Measurements from ENCODE around the gene AKAP7. TPM values are rescaled to one million over a fixed set of nuclear protein-coding genes. Genes with fewer than 3 reads are reported as not detected.

The AKAP7 gene
- polyA plus RNA-seq, 1 of the 3 experiments (the other 2 are of a cell fraction), result 0.58 TPM

DNA sequence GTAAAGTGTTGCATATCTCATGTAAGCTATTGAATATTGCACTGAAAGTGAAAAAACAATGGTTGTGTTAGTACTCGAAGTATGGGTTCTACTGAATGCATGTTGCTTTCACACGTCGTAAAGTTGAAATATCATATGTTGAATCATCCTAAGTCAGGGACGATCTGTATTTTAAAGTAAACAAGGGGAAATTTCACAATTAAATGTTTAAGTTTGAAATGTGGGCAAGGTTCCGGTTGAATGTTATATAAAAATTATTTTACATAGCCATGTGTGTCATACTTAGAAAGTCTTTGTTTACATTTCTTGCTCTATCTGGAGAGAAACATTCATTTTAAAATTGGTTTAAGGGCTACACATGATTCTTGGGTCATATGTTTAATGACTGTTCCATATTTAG lies 76.8 kb downstream of the AKAP7 start:
- no peak overlapping the region for H3K4me3 ChIP-seq (ENCODE audit: low read depth in 2 of 2, low read length in 1 of 2)
- H3K79me2 ChIP-seq (ENCODE audit: insufficient read depth), result no peaks in the 10 kb centered on the region
- peaks cover 0 to 2% of the 10 kb centered on the region in 2 experiments; a peak in 2 of 4 replicates for H3K4me1 ChIP-seq (ENCODE audit: control insufficient read depth in 1 of 2, insufficient read depth in 2 of 2, low read depth in 1 of 2, low read length in 1 of 2)
- H3K27ac ChIP-seq (ENCODE audit: low read depth in 2 of 2, low read length in 1 of 2), result no peak overlapping the region
- H3K9ac ChIP-seq, result no peak overlapping the region
- H3K9me3 ChIP-seq, result no peaks in the 10 kb centered on the region
- ChIA-PET POLR2A (no interaction called here), CTCF (no interaction called here)
- no peaks in the 10 kb centered on the region for H3K9me2 ChIP-seq
- H3K27me3 ChIP-seq (ENCODE audit: insufficient read depth), result no peaks in the 10 kb centered on the region
- 63% methylated on average over 5 of the region's 5 CpGs for WGBS (ENCODE audit: low lambda C conversion rate)
- DNase-seq, result no peak
- H4K20me1 ChIP-seq (ENCODE audit: insufficient read depth), result no peaks in the 10 kb centered on the region
- no peaks in the 10 kb centered on the region for H3K36me3 ChIP-seq (replicated peaks in 1 of 2; ENCODE audit: control insufficient read depth in 1 of 2, insufficient read depth in 2 of 2, low read length in 1 of 2)
- H3K4me2 ChIP-seq, result no peak overlapping the region
- H2AFZ ChIP-seq (ENCODE audit: low read depth), result no peak overlapping the region
- H3F3A ChIP-seq (replicated peaks; ENCODE audit: insufficient read depth), result no peaks in the 10 kb centered on the region
- TF ChIP-seq, protein P1, sequence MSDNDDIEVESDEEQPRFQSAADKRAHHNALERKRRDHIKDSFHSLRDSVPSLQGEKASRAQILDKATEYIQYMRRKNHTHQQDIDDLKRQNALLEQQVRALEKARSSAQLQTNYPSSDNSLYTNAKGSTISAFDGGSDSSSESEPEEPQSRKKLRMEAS (IDR thresholded peaks at IDR 0.05; ENCODE audit: low read depth), result no peak

DNA sequence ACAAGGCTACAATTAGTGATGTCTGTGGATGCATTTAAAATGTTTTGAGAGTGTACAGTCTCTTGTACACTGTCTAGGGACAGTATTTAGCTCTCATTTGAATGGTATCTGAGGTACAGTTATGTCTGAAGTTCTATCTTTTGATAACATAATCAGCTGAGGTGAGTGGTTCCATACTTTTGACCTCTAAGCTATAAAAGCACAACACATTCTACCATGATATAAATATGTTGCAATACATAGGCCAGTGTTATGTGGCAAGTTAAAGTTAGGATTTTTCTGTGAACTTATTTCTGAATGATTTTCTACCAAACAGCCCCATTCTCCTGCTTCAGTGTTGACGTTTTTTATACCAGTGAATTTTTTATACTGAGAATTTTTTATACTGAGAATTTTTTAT lies 77.6 kb downstream of the AKAP7 start:
- H3K9ac ChIP-seq, result no peak overlapping the region
- WGBS (ENCODE audit: low lambda C conversion rate), result 41% methylated on average over 1 of the region's 1 CpG
- H2AFZ ChIP-seq (ENCODE audit: low read depth), result no peak overlapping the region
- no peak overlapping the region for H3K4me2 ChIP-seq
- no peaks in the 10 kb centered on the region for H3K9me2 ChIP-seq
- H3K4me3 ChIP-seq (ENCODE audit: low read depth in 2 of 2, low read length in 1 of 2), result no peak overlapping the region
- no peaks in the 10 kb centered on the region for H4K20me1 ChIP-seq (ENCODE audit: insufficient read depth)
- POLR2A ChIA-PET, result no interaction called here
- H3K27ac ChIP-seq (ENCODE audit: low read depth in 2 of 2, low read length in 1 of 2), result no peak overlapping the region
- H3K36me3 ChIP-seq (replicated peaks in 1 of 2; ENCODE audit: control insufficient read depth in 1 of 2, insufficient read depth in 2 of 2, low read length in 1 of 2), result no peaks in the 10 kb centered on the region
- H3K27me3 ChIP-seq (ENCODE audit: insufficient read depth), result no peaks in the 10 kb centered on the region
- DNase-seq, result no peak
- peaks cover 2 to 4% of the 10 kb centered on the region in 2 experiments; a peak in 2 of 4 replicates for H3K4me1 ChIP-seq (ENCODE audit: control insufficient read depth in 1 of 2, insufficient read depth in 2 of 2, low read depth in 1 of 2, low read length in 1 of 2)
- no peaks in the 10 kb centered on the region for H3K9me3 ChIP-seq
- no peaks in the 10 kb centered on the region for H3F3A ChIP-seq (replicated peaks; ENCODE audit: insufficient read depth)
- TF ChIP-seq EP300 (IDR thresholded peaks at IDR 0.05; ENCODE audit: borderline replicate concordance in 1 of 2, low read depth in 1 of 2, low read length in 1 of 2) (no peak), MEF2A (IDR thresholded peaks at IDR 0.05; ENCODE audit: borderline replicate concordance, low read depth) (no peak), EZH2phosphoT487 (IDR thresholded peaks at IDR 0.05; ENCODE audit: borderline replicate concordance, low read depth) (no peak), RXRA (IDR thresholded peaks at IDR 0.05; ENCODE audit: borderline replicate concordance, low read depth) (no peak)
- TF ChIP-seq, protein P1 (IDR thresholded peaks at IDR 0.05; ENCODE audit: low read depth), result no peak
- CTCF ChIA-PET, result no interaction called here
- H3K79me2 ChIP-seq (ENCODE audit: insufficient read depth), result no peaks in the 10 kb centered on the region

DNA sequence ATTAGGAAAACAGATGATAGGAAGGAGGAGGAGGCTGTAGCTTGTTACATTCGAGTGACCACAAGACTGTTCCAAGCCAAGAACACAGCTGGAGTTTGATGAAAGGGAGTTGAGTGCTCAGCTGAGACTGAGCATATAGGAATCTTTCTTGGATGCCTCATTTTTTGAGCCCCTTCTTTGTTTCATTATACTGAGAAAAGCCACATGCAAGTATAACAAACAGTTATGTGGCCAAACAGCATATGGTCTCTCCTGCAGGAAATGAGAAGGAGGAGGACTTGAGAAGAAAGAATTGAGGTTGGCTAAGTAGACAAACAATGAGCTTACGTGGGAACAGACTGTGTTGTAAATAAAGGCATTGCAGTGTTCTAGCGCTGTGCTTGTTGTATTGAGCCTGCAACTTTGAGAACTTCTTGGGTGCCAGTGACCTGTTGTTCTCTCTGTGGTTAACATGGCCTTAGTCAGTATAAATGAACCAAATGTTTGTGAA lies 78.3 kb downstream of the AKAP7 start:
- Histone ChIP-seq H3K4me3 (ENCODE audit: low read depth in 2 of 2, low read length in 1 of 2) (no peak overlapping the region), H3K9ac (no peak overlapping the region), H3K36me3 (replicated peaks in 1 of 2; ENCODE audit: control insufficient read depth in 1 of 2, insufficient read depth in 2 of 2, low read length in 1 of 2) (no peaks in the 10 kb centered on the region), H3F3A (replicated peaks; ENCODE audit: insufficient read depth) (no peaks in the 10 kb centered on the region), H3K4me2 (no peak overlapping the region), H4K20me1 (ENCODE audit: insufficient read depth) (no peaks in the 10 kb centered on the region), H3K9me3 (no peaks in the 10 kb centered on the region), H2AFZ (ENCODE audit: low read depth) (no peak overlapping the region), H3K4me1 (ENCODE audit: control insufficient read depth in 1 of 2, insufficient read depth in 2 of 2, low read depth in 1 of 2, low read length in 1 of 2) (peaks cover 2 to 4% of the 10 kb centered on the region in 2 experiments; a peak in 2 of 4 replicates), H3K27me3 (ENCODE audit: insufficient read depth) (no peaks in the 10 kb centered on the region), H3K27ac (ENCODE audit: low read depth in 2 of 2, low read length in 1 of 2) (no peak overlapping the region), H3K79me2 (ENCODE audit: insufficient read depth) (no peaks in the 10 kb centered on the region), H3K9me2 (no peaks in the 10 kb centered on the region)
- POLR2A ChIA-PET, result no interaction called here
- whole genome bisulfite sequencing (ENCODE audit: low lambda C conversion rate), result 36% methylated on average over 3 of the region's 3 CpGs
- CTCF ChIA-PET, result no interaction called here
- no peak for DNase-seq
- no peak for TF ChIP-seq GATA2 (CRISPR knock-in tag; IDR thresholded peaks at IDR 0.05)
- TF ChIP-seq SIN3A (IDR thresholded peaks at IDR 0.05; ENCODE audit: borderline replicate concordance, low read depth, low read length), result no peak
- TF ChIP-seq, protein P2, sequence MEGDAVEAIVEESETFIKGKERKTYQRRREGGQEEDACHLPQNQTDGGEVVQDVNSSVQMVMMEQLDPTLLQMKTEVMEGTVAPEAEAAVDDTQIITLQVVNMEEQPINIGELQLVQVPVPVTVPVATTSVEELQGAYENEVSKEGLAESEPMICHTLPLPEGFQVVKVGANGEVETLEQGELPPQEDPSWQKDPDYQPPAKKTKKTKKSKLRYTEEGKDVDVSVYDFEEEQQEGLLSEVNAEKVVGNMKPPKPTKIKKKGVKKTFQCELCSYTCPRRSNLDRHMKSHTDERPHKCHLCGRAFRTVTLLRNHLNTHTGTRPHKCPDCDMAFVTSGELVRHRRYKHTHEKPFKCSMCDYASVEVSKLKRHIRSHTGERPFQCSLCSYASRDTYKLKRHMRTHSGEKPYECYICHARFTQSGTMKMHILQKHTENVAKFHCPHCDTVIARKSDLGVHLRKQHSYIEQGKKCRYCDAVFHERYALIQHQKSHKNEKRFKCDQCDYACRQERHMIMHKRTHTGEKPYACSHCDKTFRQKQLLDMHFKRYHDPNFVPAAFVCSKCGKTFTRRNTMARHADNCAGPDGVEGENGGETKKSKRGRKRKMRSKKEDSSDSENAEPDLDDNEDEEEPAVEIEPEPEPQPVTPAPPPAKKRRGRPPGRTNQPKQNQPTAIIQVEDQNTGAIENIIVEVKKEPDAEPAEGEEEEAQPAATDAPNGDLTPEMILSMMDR (IDR thresholded peaks at IDR 0.05), result no peak
- no peak for TF ChIP-seq TAF1 (IDR thresholded peaks at IDR 0.05; ENCODE audit: borderline replicate concordance, low read depth, low read length)
- no peak for TF ChIP-seq RFX5 (IDR thresholded peaks at IDR 0.05; ENCODE audit: low read length)
- no peak for TF ChIP-seq MXI1 (IDR thresholded peaks at IDR 0.05; ENCODE audit: low read depth, low read length)
- TF ChIP-seq, protein P1 (IDR thresholded peaks at IDR 0.05; ENCODE audit: low read depth), result no peak
- TF ChIP-seq, protein P3, sequence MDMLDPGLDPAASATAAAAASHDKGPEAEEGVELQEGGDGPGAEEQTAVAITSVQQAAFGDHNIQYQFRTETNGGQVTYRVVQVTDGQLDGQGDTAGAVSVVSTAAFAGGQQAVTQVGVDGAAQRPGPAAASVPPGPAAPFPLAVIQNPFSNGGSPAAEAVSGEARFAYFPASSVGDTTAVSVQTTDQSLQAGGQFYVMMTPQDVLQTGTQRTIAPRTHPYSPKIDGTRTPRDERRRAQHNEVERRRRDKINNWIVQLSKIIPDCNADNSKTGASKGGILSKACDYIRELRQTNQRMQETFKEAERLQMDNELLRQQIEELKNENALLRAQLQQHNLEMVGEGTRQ (IDR thresholded peaks at IDR 0.05; ENCODE audit: borderline replicate concordance, low read depth, low read length), result no peak
- TF ChIP-seq RAD21 (IDR thresholded peaks at IDR 0.05; ENCODE audit: low read length), result no peak
- TF ChIP-seq, protein P4, sequence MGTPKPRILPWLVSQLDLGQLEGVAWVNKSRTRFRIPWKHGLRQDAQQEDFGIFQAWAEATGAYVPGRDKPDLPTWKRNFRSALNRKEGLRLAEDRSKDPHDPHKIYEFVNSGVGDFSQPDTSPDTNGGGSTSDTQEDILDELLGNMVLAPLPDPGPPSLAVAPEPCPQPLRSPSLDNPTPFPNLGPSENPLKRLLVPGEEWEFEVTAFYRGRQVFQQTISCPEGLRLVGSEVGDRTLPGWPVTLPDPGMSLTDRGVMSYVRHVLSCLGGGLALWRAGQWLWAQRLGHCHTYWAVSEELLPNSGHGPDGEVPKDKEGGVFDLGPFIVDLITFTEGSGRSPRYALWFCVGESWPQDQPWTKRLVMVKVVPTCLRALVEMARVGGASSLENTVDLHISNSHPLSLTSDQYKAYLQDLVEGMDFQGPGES (IDR thresholded peaks at IDR 0.05; ENCODE audit: low read depth, low read length), result no peak
- no peak for TF ChIP-seq TCF12 (IDR thresholded peaks at IDR 0.05)
- TF ChIP-seq, protein P5, sequence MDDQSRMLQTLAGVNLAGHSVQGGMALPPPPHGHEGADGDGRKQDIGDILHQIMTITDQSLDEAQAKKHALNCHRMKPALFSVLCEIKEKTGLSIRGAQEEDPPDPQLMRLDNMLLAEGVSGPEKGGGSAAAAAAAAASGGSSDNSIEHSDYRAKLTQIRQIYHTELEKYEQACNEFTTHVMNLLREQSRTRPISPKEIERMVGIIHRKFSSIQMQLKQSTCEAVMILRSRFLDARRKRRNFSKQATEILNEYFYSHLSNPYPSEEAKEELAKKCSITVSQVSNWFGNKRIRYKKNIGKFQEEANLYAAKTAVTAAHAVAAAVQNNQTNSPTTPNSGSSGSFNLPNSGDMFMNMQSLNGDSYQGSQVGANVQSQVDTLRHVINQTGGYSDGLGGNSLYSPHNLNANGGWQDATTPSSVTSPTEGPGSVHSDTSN (IDR thresholded peaks at IDR 0.05), result no peak
